ENCODE results near the gene NT5C1B. TPM values are rescaled to one million over a fixed set of nuclear protein-coding genes. Genes with fewer than 3 reads are reported as not detected.
A peak's percentile ranks its signal among the peaks of the same experiment; 100 is the strongest.

The NT5C1B gene
- total RNA-seq, 1 donor = not detected

DNA sequence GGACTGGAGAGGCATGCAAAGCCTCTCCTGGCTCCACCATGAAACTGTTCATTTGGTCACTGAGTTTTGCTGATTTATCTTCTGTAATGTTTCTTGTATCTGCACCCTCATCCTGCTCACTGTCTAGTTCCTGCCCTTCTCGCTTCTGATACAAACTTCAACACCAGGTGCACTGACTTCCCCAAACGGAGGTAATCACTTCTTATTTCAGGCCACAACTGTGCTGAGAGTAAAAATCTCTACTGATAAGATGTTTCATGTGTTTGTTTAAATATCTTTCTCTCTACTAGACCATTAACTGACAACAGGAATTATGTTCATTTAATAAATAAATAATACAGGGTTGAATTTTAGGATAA is 10.9 kb upstream of the NT5C1B start:
- DNase-seq (ENCODE audit: low read depth in 2 of 3, low spot score in 2 of 3) = no peak

- no peak for DNase-seq (ENCODE audit: low read depth in 2 of 3, low spot score in 2 of 3)
Observed at GRCh38 chr2:18599509-18600254, 10.3 kb upstream of the NT5C1B start.

DNA sequence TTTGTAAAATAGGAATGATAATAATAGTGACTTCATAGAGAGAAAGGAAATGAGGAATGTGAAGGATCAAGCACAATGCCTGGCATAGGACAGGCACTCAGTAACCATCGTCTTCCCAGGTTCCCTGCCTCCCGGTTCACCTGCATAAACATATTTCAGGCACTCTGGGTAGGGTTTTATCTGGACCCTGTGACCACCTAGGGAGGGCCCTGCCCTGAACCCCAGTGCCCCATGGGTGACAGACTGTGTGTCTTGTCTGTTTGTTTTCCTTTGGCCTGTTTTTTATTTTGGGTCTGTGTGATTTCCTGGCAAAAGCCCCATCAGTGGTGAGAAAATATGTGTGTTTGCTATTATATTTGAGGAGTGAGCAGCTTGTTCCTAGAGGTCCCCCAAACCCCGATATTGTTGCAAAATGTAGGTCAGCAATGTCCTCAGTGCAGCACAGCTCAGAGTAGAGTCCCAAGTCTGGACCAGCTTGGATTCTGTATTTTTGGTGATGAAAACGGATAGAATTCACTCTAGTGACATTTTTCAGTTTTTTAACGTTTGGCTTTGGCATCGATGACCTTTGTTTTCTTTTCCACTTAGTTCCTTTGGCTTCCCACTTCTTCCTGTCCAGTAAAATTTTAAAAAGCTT is 9.6 kb upstream of the NT5C1B start:
- DNase-seq (ENCODE audit: low read depth in 2 of 3, low spot score in 2 of 3) = no peak

DNA sequence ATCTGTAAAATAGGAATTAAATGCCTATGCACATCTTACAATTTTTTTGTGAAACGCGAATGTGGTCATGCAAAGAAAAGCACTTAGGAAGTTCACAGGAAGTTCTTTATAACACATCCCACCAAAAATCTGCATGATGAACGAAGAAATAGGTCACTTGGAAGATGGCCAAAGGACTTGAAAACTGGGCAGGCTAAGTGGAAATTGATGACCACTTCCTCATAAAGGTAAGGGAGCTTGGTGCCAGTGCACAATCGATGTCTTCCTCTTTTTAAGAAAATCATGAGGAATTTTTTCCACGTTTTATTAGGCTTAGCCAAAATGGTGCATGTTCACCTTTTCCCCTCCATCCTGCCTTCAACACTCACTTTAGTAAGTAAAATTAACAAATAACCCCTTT is 8.2 kb upstream of the NT5C1B start:
- DNase-seq (ENCODE audit: low read depth in 2 of 3, low spot score in 2 of 3) = no peak

DNA sequence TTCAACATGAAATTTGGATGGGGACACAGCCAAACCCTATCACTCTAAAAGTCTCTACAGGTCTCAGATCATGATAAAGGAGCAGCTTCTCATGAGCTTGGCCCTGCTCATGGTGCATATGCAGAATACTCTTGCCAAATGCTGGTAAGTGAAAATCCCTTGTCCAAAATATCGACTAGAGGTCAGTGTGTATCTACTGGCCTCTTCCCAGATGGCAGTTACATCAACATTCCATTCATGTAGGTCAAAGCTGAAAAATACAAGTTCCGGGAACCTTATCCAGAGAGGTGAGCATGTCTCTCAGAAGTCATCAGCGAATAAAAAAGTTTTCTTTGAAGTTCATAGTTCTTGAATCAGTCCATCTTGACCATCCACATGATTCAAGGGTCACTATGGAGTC is 7.6 kb upstream of the NT5C1B start:
- no peak for DNase-seq (ENCODE audit: low read depth in 2 of 3, low spot score in 2 of 3)

DNA sequence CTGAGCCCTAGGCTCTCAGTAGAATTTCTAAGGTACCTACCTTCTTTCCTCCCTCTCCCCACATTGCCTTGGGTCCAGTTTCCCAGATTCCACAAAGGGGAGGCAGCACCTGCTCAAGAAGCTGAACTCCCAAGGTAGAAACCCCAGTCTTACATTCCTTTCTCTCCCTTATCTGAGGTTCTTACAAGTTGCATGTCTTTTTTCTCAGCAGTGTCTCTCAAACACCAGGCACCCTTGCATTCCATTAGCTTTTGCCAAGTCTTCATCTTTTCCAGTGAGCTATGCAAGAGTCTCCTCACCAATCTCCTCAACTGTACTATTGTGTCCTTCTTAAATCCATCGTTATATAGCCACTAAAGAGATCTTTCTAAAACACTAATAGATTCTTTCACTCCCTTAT is 4.1 kb upstream of the NT5C1B start:
- DNase-seq (ENCODE audit: low read depth in 2 of 3, low spot score in 2 of 3) = no peak

DNA sequence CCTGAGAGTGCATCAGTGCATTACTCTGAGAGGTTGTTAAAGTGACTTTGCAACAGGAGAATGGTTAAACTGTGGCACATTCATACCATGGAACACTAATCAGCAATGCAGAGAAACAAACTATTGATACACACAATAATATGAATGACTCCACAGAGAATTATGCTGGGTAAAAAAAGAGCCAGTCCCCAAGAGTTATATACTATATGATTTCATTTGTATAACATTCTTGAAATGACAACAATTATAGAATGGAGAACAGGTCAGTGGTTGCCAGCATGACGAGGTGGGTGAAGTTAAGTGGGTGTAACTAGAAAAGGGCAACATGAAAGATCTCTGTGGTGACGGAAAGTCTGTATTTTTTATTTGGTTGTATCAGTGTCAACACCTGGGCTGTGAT is 3.0 kb upstream of the NT5C1B start:
- no peak for DNase-seq (ENCODE audit: low read depth in 2 of 3, low spot score in 2 of 3)

GRCh38 chr2:18588802-18589201 is 567 bp downstream of the NT5C1B start:
- no peak for DNase-seq (ENCODE audit: low read depth in 2 of 3, low spot score in 2 of 3)

DNA sequence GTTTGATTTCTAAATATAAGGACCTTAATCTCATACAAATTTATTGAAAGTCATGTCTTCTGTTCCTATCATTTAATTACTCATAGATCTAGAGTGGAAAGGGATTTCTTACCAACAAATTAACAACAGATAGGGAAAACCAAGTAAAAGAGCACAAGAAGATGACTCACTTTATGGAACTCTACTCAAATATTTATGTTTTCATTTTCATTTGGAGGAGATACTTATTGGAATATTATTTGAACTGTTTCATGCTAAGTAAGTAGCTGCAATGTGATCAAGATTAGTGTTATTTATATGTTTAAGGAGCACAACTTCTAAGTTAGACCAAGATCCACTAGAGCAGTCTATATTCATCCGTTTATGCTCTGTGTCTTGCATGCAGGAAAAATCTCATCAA is 1.3 kb downstream of the NT5C1B start:
- no peak for DNase-seq (ENCODE audit: low read depth in 2 of 3, low spot score in 2 of 3)

DNA sequence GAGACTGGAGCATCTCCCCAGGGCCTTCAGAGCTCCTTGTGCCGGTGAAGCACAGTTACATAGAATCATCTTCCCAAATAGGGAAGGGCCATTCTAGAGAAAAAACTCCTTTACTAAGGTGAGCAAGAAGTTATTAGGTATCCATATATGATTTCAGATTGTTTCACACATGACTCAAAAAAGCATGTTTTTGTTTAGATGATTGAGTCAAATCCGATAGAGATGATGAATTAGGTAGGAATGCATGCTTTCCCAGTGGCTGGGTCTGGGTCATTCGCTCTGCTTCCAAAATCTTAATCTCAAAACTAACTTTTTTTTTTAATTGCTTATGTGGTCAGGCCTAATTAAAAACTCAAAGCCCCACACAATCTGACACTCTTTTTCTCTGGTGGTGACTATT is 3.8 kb downstream of the NT5C1B start:
- no peak for DNase-seq (ENCODE audit: low read depth in 2 of 3, low spot score in 2 of 3)

DNA sequence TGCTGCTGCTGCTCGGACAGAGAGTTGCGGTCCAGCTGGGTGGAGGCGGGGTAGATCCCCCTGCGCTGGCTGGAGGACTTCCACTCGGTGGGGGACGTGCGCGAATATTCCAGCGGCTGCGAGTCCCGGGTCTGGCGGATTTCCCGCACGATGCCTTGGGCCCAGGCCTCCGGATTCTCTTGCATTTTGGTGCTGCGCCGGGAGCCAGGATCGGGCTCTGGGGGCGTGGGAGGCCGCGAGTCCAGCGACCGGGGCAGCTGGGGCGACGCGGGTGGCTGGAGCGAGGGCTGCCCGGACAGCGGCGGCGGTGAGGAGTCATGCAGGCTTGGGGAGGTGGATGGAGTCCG is 4.8 kb downstream of the NT5C1B start:
- DNase-seq (ENCODE audit: low read depth in 2 of 3, low spot score in 2 of 3) = no peak

DNA sequence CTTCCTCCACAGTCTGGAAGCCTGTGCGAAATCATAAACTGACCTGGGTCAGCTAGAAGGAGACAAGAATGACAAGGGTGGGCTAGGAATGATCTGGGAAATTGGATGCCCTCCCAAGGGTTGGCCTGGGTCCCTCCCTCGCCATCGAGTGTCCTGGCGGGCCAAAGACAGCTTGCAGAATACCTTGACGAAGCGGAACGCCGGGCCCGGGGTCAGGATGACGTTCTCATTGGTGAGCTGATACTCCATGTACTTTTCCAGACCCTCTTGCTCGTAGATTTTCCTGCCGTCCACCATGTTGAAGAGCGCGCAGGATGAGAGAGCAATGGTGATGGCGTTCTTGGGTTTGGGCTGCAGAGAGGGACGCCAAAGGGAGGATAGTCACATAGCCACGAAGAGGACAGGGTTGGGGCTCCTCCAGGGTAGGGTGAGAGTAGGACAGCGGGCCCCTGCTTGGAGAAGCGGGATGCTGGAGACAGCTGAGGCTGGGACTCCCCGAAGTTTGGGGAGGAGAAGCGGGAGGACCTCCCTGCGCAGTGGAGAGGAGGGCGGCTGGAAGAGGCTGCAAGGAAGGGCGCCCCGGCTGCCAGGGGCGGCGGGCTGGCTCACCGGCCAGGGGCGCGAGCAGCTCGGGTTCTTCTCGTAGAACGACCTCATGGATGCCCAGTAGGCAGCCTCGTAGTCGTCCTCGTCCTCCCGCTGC is 5.3 kb downstream of the NT5C1B start:
- DNase-seq (ENCODE audit: low read depth in 2 of 3, low spot score in 2 of 3) = no peak

- DNase-seq (ENCODE audit: low read depth in 2 of 3, low spot score in 2 of 3) = no peak
Observed at GRCh38 chr2:18580606-18581005, 8.8 kb downstream of the NT5C1B start.

GRCh38 chr2:18578033-18578432 is 11.3 kb downstream of the NT5C1B start:
- DNase-seq (ENCODE audit: low read depth in 2 of 3, low spot score in 2 of 3) = no peak

DNA sequence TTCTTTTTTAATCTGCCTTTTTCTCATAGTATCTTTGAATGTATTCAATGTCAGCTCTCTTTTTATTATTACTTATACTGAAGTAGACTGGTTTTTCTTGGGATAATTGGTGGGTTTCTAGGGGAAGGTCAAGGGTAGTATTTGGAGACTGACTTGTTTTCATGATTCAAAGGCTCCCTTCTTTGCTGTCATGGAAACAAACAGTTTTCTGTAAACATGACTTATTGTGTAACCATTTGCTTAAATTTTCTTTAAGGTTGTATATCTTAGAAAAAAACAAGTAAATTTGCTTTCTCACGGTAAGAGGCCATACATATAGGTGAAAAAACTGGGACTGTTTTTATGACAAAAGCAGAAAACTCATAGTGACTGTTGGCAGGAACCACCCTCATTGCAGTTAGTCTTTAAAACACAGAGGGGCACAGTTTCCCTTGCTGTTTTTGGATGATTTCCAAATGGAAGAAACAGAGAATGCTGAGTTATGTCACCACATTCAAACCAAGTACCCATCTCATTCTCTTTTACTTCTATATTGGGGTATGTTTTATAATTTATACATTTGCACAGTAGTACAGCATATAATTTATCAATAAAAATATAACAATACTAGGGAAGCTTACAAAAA is 23.1 kb downstream of the NT5C1B start:
- no peak for DNase-seq (ENCODE audit: low read depth in 2 of 3, low spot score in 2 of 3)

DNA sequence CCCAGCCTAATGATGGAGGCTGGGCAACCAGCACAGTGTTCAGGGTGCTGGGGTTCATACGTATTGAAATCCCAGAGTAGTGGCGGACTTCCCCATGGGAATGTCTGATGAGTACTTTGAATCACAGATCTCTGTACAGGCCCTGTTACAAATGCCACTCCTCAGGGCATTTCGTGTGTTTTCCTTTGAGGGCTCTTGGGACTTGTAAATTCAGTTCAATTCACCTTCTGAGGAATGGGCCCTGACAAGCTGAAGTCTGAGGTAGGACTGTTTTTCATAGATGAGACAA is 28.6 kb downstream of the NT5C1B start:
- DNase-seq (ENCODE audit: low read depth in 2 of 3, low spot score in 2 of 3) = no peak

GRCh38 chr2:18560031-18560796 is 29.2 kb downstream of the NT5C1B start, which contains the start of gene RDH14:
Gene RDH14, minus strand, starts transcription at chr2:18560653. Its CDS starts 81 bp downstream, at chr2:18560572.
- peak; percentile 70 to 97 (median 94) for DNase-seq (ENCODE audit: low read depth in 2 of 3, low spot score in 2 of 3)

DNA sequence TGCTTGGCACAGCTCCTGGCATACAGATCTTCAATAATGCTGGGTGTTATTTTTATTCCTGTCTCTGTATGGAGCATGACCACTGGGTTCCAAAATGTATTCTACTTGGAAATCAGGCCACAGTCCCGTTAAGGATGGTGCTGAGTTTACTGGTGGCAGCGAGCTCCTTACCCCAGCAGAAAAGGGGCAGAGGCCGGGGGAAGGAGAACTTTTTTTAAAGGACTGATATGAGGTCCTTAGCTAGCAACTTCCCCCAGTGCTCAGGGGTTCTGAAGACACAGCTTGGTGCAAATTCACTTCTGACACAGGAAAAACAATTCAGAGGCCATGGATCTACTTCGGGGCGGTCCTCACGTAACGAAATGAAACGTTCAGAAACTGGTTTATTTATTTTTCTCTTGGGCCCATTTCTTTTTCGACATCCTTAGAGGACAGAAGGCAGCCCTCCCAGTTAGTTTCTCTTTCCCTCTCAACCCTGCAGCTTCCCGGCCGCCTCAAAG is 29.8 kb downstream of the NT5C1B start:
- no peak for DNase-seq (ENCODE audit: low read depth in 2 of 3, low spot score in 2 of 3)

DNA sequence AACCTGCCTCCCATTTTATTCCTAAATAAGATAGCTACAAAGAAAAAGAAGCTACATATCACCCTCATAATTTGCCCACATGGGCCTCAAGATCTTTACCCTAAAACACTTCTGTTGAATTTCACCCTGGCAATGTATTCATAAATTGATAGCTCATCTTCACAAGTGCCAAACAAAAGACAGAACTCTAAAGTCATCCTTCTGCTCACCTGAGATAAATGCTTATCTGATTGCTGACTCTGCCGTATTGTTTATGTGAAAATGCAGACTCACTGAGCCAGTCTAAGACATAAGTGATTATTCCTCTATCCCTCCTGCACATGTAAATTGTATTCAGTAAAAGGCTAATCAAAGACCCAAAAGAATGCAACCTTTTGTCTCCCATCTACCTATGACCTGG is 30.9 kb downstream of the NT5C1B start:
- no peak for DNase-seq (ENCODE audit: low read depth in 2 of 3, low spot score in 2 of 3)

DNA sequence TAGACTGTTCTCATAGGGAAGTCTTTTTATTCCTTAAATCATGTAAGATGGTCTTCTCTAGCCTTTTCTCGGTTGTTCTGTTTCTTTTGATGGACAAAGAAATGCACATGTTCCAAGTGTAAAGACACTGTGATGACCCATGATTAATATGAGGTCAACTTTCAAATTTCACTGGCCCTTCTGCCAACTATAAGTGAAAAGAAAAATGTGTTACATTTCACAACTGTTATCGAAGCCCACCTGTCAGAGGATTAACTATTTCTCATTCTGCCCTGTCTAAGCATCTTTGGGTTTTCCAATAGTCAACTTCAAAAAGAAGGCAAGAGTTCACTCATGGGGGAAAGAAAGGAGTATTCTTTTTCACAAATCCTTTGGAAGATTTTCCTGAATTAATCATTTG is 32.2 kb downstream of the NT5C1B start:
- DNase-seq (ENCODE audit: low read depth in 2 of 3, low spot score in 2 of 3) = no peak

All from hematopoietic multipotent progenitor cell (in vitro differentiated cells).